HepG2 (cell line): ENCODE results near the gene ATP9A. TPM values are rescaled to one million over a fixed set of nuclear protein-coding genes. Genes with fewer than 3 reads are reported as not detected.

Experiments used
- BHLHE40 ChIP-seq: IDR thresholded peaks from 2 replicates; pipeline ENCODE4 v1.6.1; 2011; ENCODE audit warnings: low read length, improper control_type of control experiment
- FOXC1 ChIP-seq: sonication (generic); formaldehyde crosslinking; IDR thresholded peaks from 2 replicates; pipeline ENCODE4 v1.8.0; 2022; ENCODE audit warnings: mild to moderate bottlenecking, missing genetic modification reagents, borderline replicate concordance
- GABPB1 ChIP-seq: IDR thresholded peaks from 2 replicates; pipeline ENCODE4 v1.6.1; 2016; ENCODE audit warnings: mild to moderate bottlenecking, missing genetic modification reagents, moderate library complexity, missing compliant biosample characterization
- KDM3A ChIP-seq: IDR thresholded peaks from 2 replicates; pipeline ENCODE4 v1.6.1; 2018; ENCODE audit warnings: low read depth, missing compliant biosample characterization
- MTA1 ChIP-seq: sonication (generic); formaldehyde crosslinking; IDR thresholded peaks from 2 replicates; pipeline ENCODE4 v1.4.0; 2020; ENCODE audit warnings: missing genetic modification reagents, mild to moderate bottlenecking, borderline replicate concordance
- NFKB2 ChIP-seq: sonication (generic); formaldehyde crosslinking; IDR thresholded peaks from 2 replicates; pipeline ENCODE4 v1.4.0; 2020; ENCODE audit warnings: missing genetic modification reagents, borderline replicate concordance
- PITX1 ChIP-seq: sonication (generic); formaldehyde crosslinking; IDR thresholded peaks from 2 replicates; pipeline ENCODE4 v1.5.1; 2020; ENCODE audit warnings: mild to moderate bottlenecking, missing genetic modification reagents
- RFXANK ChIP-seq: IDR thresholded peaks from 2 replicates; pipeline ENCODE4 v1.6.1; 2016
- RXRA ChIP-seq: sonication (generic); formaldehyde crosslinking; IDR thresholded peaks from 2 replicates; pipeline ENCODE4 v1.5.1; 2020; ENCODE audit warnings: missing genetic modification reagents
- SMYD3 ChIP-seq: sonication (generic); formaldehyde crosslinking; IDR thresholded peaks from 2 replicates; pipeline ENCODE4 v1.8.1; 2023; ENCODE audit warnings: mild to moderate bottlenecking, missing genetic modification reagents
- SNAPC2 ChIP-seq: sonication (generic); formaldehyde crosslinking; IDR thresholded peaks from 2 replicates; pipeline ENCODE4 v1.8.1; 2022; ENCODE audit warnings: mild to moderate bottlenecking, missing genetic modification reagents
- ZFP41 ChIP-seq: sonication (generic); formaldehyde crosslinking; IDR thresholded peaks from 2 replicates; pipeline ENCODE4 v1.4.0; 2020; ENCODE audit warnings: mild to moderate bottlenecking, missing genetic modification reagents, borderline replicate concordance
- ZFP62 ChIP-seq: sonication (generic); formaldehyde crosslinking; IDR thresholded peaks from 2 replicates; pipeline ENCODE4 v1.4.0; 2020; ENCODE audit warnings: missing genetic modification reagents
- ZFYVE20 ChIP-seq: sonication (generic); formaldehyde crosslinking; IDR thresholded peaks from 2 replicates; pipeline ENCODE4 v1.8.0; 2023; ENCODE audit warnings: low read depth, mild to moderate bottlenecking, moderate library complexity, missing genetic modification reagents, borderline replicate concordance
- ZNF333 ChIP-seq: sonication (generic); formaldehyde crosslinking; IDR thresholded peaks from 2 replicates; pipeline ENCODE4 v1.4.0; 2020; ENCODE audit warnings: mild to moderate bottlenecking, missing genetic modification reagents, borderline replicate concordance
- ZNF382 ChIP-seq: sonication (generic); formaldehyde crosslinking; IDR thresholded peaks from 2 replicates; pipeline ENCODE4 v1.5.0; 2020; ENCODE audit warnings: missing genetic modification reagents, mild to moderate bottlenecking, borderline replicate concordance
- ZNF451 ChIP-seq: sonication (generic); formaldehyde crosslinking; IDR thresholded peaks from 2 replicates; pipeline ENCODE4 v1.5.0; 2020; ENCODE audit warnings: mild to moderate bottlenecking, missing genetic modification reagents
- ZNF567 ChIP-seq: sonication (generic); formaldehyde crosslinking; IDR thresholded peaks from 2 replicates; pipeline ENCODE4 v1.8.1; 2023; ENCODE audit warnings: mild to moderate bottlenecking, missing genetic modification reagents, borderline replicate concordance
- ZNF660 ChIP-seq: sonication (generic); formaldehyde crosslinking; IDR thresholded peaks from 2 replicates; pipeline ENCODE4 v1.5.1; 2020; ENCODE audit warnings: mild to moderate bottlenecking, low read depth, missing genetic modification reagents, borderline replicate concordance
- polyA plus RNA-seq, 8 experiments: library from polyadenylated mRNA; depleted of rRNA in 3 of 8; stranded (reverse) in 7 of 8; unstranded in 1 of 8; fragments of >200 nt; fragmentation: Illumina TruSeq in 4 of 8; extraction: Trizol in 4 of 8; gene quantifications; 2 replicates each; pipeline versions ENCODE4 v1.2.1 to v1.2.3, GENCODE V29; 2011 to 2016; ENCODE audit warnings: low read depth in 4 of 8, missing spikeins in 1 of 8, mixed read lengths in 1 of 8; ENCODE audit not compliant: insufficient read depth in 1 of 8
- total RNA-seq, 5 experiments: library from RNA; depleted of rRNA; stranded (reverse); fragments of >200 nt; fragmentation: Illumina TruSeq; extraction: Trizol; gene quantifications; 2 replicates each; pipeline ENCODE4 v1.2.3, GENCODE V29; 2016; ENCODE audit warnings: low read depth in 1 of 5
- TF ChIP-seq, protein P1 (sequence below): sonication (generic); formaldehyde crosslinking; conservative IDR thresholded peaks from 2 replicates; pipeline ENCODE4 v1.4.0; 2020; ENCODE audit warnings: mild to moderate bottlenecking, missing genetic modification reagents, moderate library complexity
- TF ChIP-seq, protein P2 (sequence below): sonication (generic); formaldehyde crosslinking; IDR thresholded peaks from 2 replicates; pipeline ENCODE4; 2020; ENCODE audit warnings: missing genetic modification reagents, mild to moderate bottlenecking, borderline replicate concordance
- TF ChIP-seq, protein P3 (sequence below): sonication (generic); formaldehyde crosslinking; IDR thresholded peaks from 2 replicates; pipeline ENCODE4 v1.5.1; 2020; ENCODE audit warnings: mild to moderate bottlenecking, missing genetic modification reagents, moderate library complexity

The ATP9A gene
- total and polyA plus RNA-seq, 2 of the 13 experiments (the other 11 are each of a cell fraction or from before 2014, with no cell fraction given), result 11.8 to 18.5 TPM

- TF ChIP-seq, protein P1, sequence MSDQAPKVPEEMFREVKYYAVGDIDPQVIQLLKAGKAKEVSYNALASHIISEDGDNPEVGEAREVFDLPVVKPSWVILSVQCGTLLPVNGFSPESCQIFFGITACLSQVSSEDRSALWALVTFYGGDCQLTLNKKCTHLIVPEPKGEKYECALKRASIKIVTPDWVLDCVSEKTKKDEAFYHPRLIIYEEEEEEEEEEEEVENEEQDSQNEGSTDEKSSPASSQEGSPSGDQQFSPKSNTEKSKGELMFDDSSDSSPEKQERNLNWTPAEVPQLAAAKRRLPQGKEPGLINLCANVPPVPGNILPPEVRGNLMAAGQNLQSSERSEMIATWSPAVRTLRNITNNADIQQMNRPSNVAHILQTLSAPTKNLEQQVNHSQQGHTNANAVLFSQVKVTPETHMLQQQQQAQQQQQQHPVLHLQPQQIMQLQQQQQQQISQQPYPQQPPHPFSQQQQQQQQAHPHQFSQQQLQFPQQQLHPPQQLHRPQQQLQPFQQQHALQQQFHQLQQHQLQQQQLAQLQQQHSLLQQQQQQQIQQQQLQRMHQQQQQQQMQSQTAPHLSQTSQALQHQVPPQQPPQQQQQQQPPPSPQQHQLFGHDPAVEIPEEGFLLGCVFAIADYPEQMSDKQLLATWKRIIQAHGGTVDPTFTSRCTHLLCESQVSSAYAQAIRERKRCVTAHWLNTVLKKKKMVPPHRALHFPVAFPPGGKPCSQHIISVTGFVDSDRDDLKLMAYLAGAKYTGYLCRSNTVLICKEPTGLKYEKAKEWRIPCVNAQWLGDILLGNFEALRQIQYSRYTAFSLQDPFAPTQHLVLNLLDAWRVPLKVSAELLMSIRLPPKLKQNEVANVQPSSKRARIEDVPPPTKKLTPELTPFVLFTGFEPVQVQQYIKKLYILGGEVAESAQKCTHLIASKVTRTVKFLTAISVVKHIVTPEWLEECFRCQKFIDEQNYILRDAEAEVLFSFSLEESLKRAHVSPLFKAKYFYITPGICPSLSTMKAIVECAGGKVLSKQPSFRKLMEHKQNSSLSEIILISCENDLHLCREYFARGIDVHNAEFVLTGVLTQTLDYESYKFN (CRISPR knock-in tag), result no peak
- TF ChIP-seq RXRA (CRISPR knock-in tag) (peak; percentile 50; the same call in 1 of the 2 replicates), ZFYVE20 (CRISPR knock-in tag) (no peak), RFXANK (CRISPR knock-in tag) (0 out of 2 replicates have a peak, but pooled peaks have one; percentile 57), PITX1 (CRISPR knock-in tag) (peak; percentile 83), ZNF333 (CRISPR knock-in tag) (peak; percentile 28; the same call in 1 of the 2 replicates), FOXC1 (CRISPR knock-in tag) (0 out of 2 replicates have a peak, but pooled peaks have one; percentile 21), ZFP62 (CRISPR knock-in tag) (no peak), SMYD3 (CRISPR knock-in tag) (no peak), MTA1 (CRISPR knock-in tag) (peak; percentile 36; the same call in 1 of the 2 replicates), ZFP41 (CRISPR knock-in tag) (0 out of 2 replicates have a peak, but pooled peaks have one; percentile 46), BHLHE40 (0 out of 2 replicates have a peak, but pooled peaks have one; percentile 3), GABPB1 (CRISPR knock-in tag) (peak; percentile 38; the same call in 1 of the 2 replicates), SNAPC2 (CRISPR knock-in tag) (no peak), ZNF567 (no peak), ZNF451 (0 out of 2 replicates have a peak, but pooled peaks have one; percentile 36), ZNF382 (CRISPR knock-in tag) (no peak), NFKB2 (CRISPR knock-in tag) (peak; percentile 49; the same call in 1 of the 2 replicates), KDM3A (CRISPR knock-in tag) (no peak), ZNF660 (CRISPR knock-in tag) (no peak)
- TF ChIP-seq, protein P2, sequence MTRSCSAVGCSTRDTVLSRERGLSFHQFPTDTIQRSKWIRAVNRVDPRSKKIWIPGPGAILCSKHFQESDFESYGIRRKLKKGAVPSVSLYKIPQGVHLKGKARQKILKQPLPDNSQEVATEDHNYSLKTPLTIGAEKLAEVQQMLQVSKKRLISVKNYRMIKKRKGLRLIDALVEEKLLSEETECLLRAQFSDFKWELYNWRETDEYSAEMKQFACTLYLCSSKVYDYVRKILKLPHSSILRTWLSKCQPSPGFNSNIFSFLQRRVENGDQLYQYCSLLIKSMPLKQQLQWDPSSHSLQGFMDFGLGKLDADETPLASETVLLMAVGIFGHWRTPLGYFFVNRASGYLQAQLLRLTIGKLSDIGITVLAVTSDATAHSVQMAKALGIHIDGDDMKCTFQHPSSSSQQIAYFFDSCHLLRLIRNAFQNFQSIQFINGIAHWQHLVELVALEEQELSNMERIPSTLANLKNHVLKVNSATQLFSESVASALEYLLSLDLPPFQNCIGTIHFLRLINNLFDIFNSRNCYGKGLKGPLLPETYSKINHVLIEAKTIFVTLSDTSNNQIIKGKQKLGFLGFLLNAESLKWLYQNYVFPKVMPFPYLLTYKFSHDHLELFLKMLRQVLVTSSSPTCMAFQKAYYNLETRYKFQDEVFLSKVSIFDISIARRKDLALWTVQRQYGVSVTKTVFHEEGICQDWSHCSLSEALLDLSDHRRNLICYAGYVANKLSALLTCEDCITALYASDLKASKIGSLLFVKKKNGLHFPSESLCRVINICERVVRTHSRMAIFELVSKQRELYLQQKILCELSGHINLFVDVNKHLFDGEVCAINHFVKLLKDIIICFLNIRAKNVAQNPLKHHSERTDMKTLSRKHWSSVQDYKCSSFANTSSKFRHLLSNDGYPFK (CRISPR knock-in tag), result peak; percentile 57; the same call in 1 of the 2 replicates
- TF ChIP-seq, protein P3, sequence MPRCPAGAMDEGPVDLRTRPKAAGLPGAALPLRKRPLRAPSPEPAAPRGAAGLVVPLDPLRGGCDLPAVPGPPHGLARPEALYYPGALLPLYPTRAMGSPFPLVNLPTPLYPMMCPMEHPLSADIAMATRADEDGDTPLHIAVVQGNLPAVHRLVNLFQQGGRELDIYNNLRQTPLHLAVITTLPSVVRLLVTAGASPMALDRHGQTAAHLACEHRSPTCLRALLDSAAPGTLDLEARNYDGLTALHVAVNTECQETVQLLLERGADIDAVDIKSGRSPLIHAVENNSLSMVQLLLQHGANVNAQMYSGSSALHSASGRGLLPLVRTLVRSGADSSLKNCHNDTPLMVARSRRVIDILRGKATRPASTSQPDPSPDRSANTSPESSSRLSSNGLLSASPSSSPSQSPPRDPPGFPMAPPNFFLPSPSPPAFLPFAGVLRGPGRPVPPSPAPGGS (CRISPR knock-in tag), result no peak
These were observed 55.5 kb downstream of the ATP9A start (continued) for GRCh38 chr20:51712501-51713212.
